ENCODE results near the gene WDR86.

Gene WDR86

DNA sequence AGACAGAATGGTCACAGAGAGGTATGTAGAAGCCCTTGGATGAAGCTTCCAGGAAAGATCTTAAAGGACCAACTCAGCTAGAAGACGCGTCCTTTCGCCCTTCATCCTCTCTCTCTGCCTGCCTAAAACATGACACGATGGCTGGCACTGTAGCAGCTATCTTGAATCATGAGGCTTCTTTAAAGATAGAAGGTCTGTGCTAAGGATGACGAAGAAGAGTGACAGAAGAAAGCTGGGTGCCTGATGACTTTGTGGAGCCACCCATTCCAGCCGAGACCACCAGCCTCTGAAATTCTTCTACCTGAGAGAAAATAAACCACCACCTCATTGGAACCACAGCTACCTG lies 25.5 kb downstream of the WDR86 start:
- no peak for DNase-seq
- no peak for TF ChIP-seq GATA1 (IDR thresholded peaks at IDR 0.05; ENCODE audit: low read depth, low read length)
- no peak for TF ChIP-seq POLR2A (IDR thresholded peaks at IDR 0.05; ENCODE audit: low read length)

DNA sequence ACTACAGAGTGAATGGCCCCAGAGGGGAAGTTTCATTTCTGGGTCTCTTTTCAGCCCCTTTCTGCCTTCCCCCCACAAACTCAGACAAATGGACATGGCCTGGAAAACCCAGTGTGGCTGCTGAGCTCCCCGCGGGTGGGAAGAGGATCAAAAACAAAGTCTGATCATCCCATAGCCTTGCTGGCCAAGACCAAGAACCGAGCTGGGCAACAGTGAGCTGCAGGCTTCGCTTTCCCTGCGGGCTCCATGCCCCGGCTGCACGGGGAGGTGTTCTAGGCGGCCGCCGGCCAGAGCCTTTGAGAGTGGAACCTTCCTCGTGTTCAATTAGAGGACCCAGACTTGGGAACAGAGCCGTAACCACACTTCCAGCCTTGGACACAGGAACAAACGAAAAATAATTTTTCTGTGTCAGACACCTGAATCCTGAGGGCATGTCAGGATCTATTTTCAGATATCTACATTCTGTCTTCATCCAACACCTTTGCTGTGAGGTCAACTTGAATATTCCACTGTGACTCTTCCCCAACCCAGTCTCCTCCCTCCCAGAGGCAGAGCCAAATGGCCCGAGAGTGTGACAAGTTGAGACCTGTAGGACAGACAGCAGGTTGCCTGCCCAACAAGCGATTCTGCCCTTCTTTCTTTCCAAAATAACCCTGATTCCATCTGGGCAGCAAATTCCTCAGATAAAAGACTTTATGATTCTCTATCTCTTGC lies 26.0 kb downstream of the WDR86 start:
- DNase-seq, result no peak
- TF ChIP-seq POLR2A (IDR thresholded peaks at IDR 0.05; ENCODE audit: low read length) (no peak), GATA1 (IDR thresholded peaks at IDR 0.05; ENCODE audit: low read depth, low read length) (no peak)

- TF ChIP-seq GATA1 (IDR thresholded peaks at IDR 0.05; ENCODE audit: low read depth, low read length) (no peak), POLR2A (IDR thresholded peaks at IDR 0.05; ENCODE audit: low read length) (no peak)
- no peak for DNase-seq
Measured at GRCh38 chr7:151382079-151382885, 27.6 kb downstream of the WDR86 start.

- TF ChIP-seq POLR2A (IDR thresholded peaks at IDR 0.05; ENCODE audit: low read length), result no peak
- TF ChIP-seq GATA1 (IDR thresholded peaks at IDR 0.05; ENCODE audit: low read depth, low read length), result no peak
- no peak for DNase-seq
Measured at GRCh38 chr7:151381348-151382078, 28.3 kb downstream of the WDR86 start.

DNA sequence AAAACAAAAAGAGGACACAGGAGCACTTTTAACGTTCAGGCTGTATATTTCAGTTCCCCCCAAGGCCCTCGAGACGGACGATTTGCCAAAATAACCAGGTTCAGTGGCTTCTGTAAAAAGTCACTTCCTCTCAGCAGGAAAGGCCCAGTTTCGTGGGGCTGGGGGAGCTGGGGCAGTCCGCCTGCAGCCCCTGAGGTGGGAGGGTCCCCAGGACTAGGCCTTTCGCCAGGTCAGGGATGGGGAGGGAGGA lies 28.8 kb downstream of the WDR86 start:
- TF ChIP-seq POLR2A (IDR thresholded peaks at IDR 0.05; ENCODE audit: low read length) (no peak), GATA1 (IDR thresholded peaks at IDR 0.05; ENCODE audit: low read depth, low read length) (no peak)
- no peak for DNase-seq

DNA sequence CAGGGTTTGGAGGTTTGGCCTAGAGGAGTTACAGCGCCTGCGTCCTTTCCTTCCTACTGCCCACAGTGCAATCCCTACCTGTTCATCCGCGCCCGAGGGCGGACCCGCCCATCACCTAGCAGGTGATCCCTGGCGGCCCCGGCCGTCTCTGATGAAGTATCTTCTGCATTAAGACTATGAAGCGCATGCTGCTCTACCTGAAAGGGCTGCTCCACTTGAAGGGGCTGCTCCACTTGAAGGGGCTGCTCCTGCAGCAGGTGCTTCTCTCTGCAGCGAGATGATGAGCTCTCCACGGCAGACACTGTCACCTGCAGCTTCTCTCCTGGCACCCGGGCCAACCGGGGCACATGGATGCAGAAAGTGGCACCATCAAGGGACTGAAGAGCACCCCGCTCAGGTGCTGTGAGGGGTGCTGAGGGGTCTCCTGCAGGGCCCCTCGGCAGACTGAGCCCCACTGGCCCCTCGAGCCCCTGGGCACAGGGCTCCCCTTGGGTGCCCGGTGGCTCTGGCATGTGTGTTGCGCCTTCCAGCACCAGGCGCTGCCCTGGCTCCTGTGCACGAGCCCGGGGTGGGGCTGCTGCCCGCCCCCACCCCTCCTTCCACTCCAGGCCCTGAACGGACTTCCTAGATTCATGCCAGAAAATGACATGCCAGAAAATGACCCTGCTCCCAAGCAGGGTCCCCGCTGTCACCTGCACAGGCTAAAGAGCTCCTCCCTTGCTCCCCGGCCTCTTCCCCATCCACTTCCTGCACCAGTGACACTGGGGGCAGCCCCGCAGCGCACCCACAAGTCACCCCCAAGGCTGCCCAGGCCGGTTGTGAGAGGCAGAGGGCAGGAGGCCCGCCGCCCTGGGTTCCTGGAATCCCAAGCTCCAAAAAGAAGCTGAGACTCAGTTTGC lies 29.4 kb downstream of the WDR86 start:
- DNase-seq, result no peak
- TF ChIP-seq POLR2A (IDR thresholded peaks at IDR 0.05; ENCODE audit: low read length) (no peak), GATA1 (IDR thresholded peaks at IDR 0.05; ENCODE audit: low read depth, low read length) (no peak)

DNA sequence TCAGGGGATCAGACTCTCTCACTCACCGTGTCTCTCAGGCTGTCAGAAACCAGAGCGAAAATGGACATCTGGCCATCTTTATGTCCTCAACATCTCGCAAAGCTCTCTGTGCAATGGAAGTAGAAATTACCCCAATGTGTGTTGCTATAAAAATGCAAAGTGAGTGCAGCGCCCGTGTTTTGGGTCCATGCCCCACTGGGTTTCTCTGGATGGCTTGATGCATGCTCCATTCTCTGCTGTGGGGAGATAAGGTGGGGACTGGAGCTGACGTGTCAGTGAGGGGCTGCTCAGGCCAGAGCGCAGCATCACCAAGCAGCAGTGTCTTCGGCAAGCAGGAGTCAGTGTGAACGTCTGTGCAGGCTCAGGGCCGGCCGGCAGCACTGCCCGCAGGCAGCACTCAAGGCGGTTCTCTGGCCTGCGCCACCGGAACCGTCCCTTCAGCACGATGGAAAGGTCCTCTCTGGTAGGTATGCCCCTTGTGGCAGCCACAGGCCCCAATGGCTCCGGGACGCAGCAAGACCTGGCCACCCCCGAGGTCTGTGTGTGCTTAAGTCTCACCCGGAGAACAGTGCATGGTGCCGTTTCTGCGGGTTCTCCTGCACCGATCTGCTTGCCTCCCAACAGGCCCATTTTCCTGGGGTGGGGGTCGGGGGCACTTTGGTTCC lies 30.2 kb downstream of the WDR86 start:
- TF ChIP-seq POLR2A (IDR thresholded peaks at IDR 0.05; ENCODE audit: low read length) (no peak), GATA1 (IDR thresholded peaks at IDR 0.05; ENCODE audit: low read depth, low read length) (no peak)
- DNase-seq, result no peak

- TF ChIP-seq GATA1 (IDR thresholded peaks at IDR 0.05; ENCODE audit: low read depth, low read length) (no peak), POLR2A (IDR thresholded peaks at IDR 0.05; ENCODE audit: low read length) (no peak)
- DNase-seq, result no peak
Measured at GRCh38 chr7:151379193-151379520, 30.7 kb downstream of the WDR86 start.

DNA sequence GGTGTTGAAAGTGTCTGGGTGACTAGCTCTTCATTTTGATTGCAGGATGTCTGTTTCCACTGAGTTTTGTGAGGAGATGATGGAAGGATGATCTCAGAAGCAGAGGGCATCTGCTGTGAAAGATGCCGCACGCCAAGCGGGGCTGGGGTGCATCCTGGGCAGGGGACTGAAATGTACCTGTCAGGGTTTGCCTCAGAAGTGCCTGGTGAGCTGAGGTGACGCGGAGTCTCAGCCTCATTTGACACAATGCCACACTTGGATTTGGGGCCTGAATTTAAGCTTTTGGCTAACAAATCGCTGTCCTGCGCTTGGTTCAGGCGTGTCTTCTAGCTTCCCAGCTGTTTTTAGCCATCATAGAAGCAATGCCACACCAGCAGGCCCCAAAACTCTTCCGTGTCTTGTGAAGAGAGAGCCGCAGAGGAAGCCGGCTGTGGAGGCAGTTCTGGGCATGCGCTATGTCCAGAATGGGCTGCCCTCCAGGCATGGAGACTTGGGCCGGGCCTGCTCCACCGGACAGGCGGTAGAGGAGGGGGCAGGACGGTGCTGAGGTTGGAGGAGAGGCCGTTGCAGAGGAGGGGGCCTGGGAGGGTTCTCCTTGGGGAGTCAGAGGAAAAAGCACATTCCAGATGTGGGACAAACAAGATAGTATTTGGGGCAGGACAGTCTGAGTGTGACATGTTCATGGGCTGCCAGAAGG lies 31.2 kb downstream of the WDR86 start:
- no peak for DNase-seq
- TF ChIP-seq POLR2A (IDR thresholded peaks at IDR 0.05; ENCODE audit: low read length), result no peak
- no peak for TF ChIP-seq GATA1 (IDR thresholded peaks at IDR 0.05; ENCODE audit: low read depth, low read length)

- TF ChIP-seq POLR2A (IDR thresholded peaks at IDR 0.05; ENCODE audit: low read length) (no peak), GATA1 (IDR thresholded peaks at IDR 0.05; ENCODE audit: low read depth, low read length) (no peak)
Measured at GRCh38 chr7:151378011-151378410, 31.8 kb downstream of the WDR86 start.

DNA sequence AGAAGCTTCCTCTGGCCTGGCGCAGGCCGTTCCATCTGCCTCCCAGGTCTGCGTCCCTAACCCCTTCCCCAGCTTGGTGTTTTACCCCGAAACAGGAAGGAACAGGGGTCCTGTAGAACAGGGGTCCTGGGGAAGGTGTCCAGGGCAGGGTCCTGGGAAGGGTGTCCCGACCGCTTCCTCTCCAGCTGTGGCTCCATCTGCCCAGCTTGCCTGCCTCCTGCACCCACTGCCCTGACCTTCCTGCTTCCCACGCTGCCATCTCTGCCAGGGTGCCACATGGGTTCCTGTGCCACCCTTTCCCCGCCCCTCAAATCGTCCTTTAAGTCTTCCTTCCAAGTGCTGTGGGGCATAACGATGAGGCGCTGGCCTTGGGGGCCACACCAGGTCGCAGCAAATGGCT lies 32.4 kb downstream of the WDR86 start:
- TF ChIP-seq GATA1 (IDR thresholded peaks at IDR 0.05; ENCODE audit: low read depth, low read length), result no peak
- TF ChIP-seq POLR2A (IDR thresholded peaks at IDR 0.05; ENCODE audit: low read length), result no peak
- no peak for DNase-seq

More at GRCh38 chr7:151378011-151378410, 31.8 kb downstream of the WDR86 start:
- no peak for DNase-seq

DNA sequence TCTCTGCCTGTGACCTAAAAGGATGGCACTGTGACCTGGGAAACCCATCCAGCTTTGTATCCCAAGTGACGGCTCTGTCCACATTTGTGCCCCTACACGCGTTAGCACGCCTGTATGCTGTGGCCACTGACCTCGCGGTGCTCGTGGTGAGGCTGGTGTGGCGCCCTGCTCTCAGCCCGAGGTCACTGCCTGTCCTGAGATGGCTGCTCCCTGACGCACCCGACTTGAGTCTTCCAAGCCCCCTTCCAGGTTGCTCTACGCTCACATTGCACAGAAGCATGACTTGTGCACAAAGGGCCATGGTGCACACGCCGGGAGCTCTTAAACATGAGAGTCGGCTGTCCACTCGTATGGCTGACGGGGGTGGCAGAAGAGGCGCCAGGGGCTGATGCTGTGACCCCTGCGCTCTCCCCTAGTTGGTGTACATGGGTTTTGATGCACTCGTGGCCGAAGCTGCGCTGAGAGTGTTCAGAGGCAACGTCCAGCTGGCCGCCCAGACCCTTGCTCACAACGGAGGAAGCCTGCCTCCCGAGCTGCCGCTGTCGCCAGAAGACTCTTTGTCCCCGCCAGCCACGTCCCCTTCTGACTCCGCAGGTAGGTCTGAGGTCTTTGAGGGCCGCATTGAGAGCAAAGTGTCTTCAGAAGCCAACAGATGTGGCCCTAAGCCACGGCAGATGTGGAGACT lies 33.5 kb downstream of the WDR86 start:
- DNase-seq, result no peak
- TF ChIP-seq GATA1 (IDR thresholded peaks at IDR 0.05; ENCODE audit: low read depth, low read length), result no peak
- TF ChIP-seq POLR2A (IDR thresholded peaks at IDR 0.05; ENCODE audit: low read length), result no peak

Data from erythroblast (primary cell).